OCI-LY7 (cell line): Measurements from ENCODE around the gene KANSL1. TPM values are rescaled to one million over a fixed set of nuclear protein-coding genes. Genes with fewer than 3 reads are reported as not detected.

Experiments
- BruUV-seq: library from RNA; stranded (reverse); fragments of 400-500 nt; replicated peaks from 2 replicates; lab custom pipeline; 2021; lab: Mats Ljungman, UMichigan
- CTCF ChIA-PET: fragments of 300-600 bp; sonication (Branson Sonifier 250); formaldehyde crosslinking; loops from one replicate; lab custom pipeline; 2022; ENCODE audit warnings: antibody characterized with exemption; ENCODE audit not compliant: unreplicated experiment; lab: Charles Lee
- POLR2A ChIA-PET: fragments of 300-600 bp; sonication (Branson Sonifier 250); formaldehyde crosslinking; loops from one replicate; lab custom pipeline; 2022; ENCODE audit warnings: antibody characterized with exemption; lab: Charles Lee
- DNase-seq: peaks from one replicate; pipeline ENCODE4 v3.0.0-alpha.2; 2015; ENCODE audit warnings: low spot score
- H2AFZ ChIP-seq: fragments of 200-600 bp; sonication (generic), shearing (Covaris generic); 2 replicates; pipeline ENCODE4 v1.6.1; 2014; ENCODE audit warnings: mild to moderate bottlenecking, antibody characterized with exemption, low read length, moderate library complexity
- H3K27ac ChIP-seq: fragments of 200-600 bp; sonication (generic); 2 replicates; pipeline ENCODE4 v1.5.1; 2014; ENCODE audit warnings: mixed run types, low read depth, mild to moderate bottlenecking, moderate library complexity, low read length, inconsistent platforms; ENCODE audit not compliant: poor library complexity, severe bottlenecking
- H3K36me3 ChIP-seq: fragments of 200-600 bp; sonication (generic); 2 replicates; pipeline ENCODE4 v1.6.1; 2014; ENCODE audit warnings: mild to moderate bottlenecking, antibody characterized with exemption, low read length, moderate library complexity, mixed read lengths; ENCODE audit not compliant: insufficient read depth
- H3K4me1 ChIP-seq: fragments of 200-600 bp; sonication (generic); 2 replicates; pipeline ENCODE4 v1.5.1; 2014; ENCODE audit warnings: mild to moderate bottlenecking, low read length; ENCODE audit not compliant: insufficient read depth, poor library complexity, severe bottlenecking
- H3K4me2 ChIP-seq: fragments of 200-600 bp; sonication (generic); 2 replicates; pipeline ENCODE4 v1.6.1; 2014; ENCODE audit warnings: mild to moderate bottlenecking, low read length
- H3K4me3 ChIP-seq: fragments of 200-600 bp; sonication (generic); 2 replicates; pipeline ENCODE4 v1.5.1; 2014; ENCODE audit warnings: mild to moderate bottlenecking, low read depth, low read length; ENCODE audit not compliant: poor library complexity, severe bottlenecking
- H3K79me2 ChIP-seq: fragments of 200-600 bp; sonication (generic); 2 replicates; pipeline ENCODE4 v1.6.1; 2016; ENCODE audit warnings: low read depth, mild to moderate bottlenecking, low read length, moderate library complexity, mixed read lengths; ENCODE audit not compliant: insufficient read depth
- H3K9me2 ChIP-seq: fragments of 200-600 bp; sonication (generic); 2 replicates; pipeline ENCODE4 v1.6.1; 2016; ENCODE audit warnings: mild to moderate bottlenecking, low read length, mixed read lengths; ENCODE audit not compliant: insufficient read depth
- H3K9me3 ChIP-seq: fragments of 200-600 bp; sonication (generic); 2 replicates; pipeline ENCODE4 v1.6.1; 2014; ENCODE audit warnings: mild to moderate bottlenecking, mixed run types, low read length, mixed read lengths
- H4K20me1 ChIP-seq: fragments of 200-600 bp; sonication (generic); 2 replicates; pipeline ENCODE4 v1.6.1; 2014; ENCODE audit warnings: mild to moderate bottlenecking, antibody characterized with exemption, low read length, moderate library complexity, mixed read lengths; ENCODE audit not compliant: insufficient read depth
- EZH2phosphoT487 ChIP-seq: fragments of 200-600 bp; sonication (generic); IDR thresholded peaks from 2 replicates; pipeline ENCODE4 v1.6.1; 2018; ENCODE audit warnings: low read depth, borderline replicate concordance, mild to moderate bottlenecking, mixed run types, antibody characterized with exemption, low read length, moderate library complexity, mixed read lengths
- intact Hi-C: fragments of 100-400 bp; cut with micrococcal nuclease; formaldehyde crosslinking; loops from one replicate; pipeline ENCODE4 v1.10.0; 2022; ENCODE audit not compliant: unreplicated experiment
- total RNA-seq, 2 experiments: library from RNA; depleted of rRNA in 1 of 2; stranded (reverse); fragments of >200 nt in 1 of 2; shearing (Covaris generic) in 1 of 2; gene quantifications; 2 replicates each; pipeline ENCODE4 v1.2.3, GENCODE V29; 2014 to 2022
- TF ChIP-seq, protein P1 (sequence below): fragments of 200-600 bp; sonication (generic); conservative IDR thresholded peaks from 2 replicates; pipeline ENCODE4 v1.5.1; 2014; ENCODE audit warnings: mild to moderate bottlenecking, antibody characterized with exemption, low read length, moderate library complexity, mixed read lengths

The KANSL1 gene
- total RNA-seq, 2 experiments from 2014 or later, result 96.9 to 129 TPM

DNA sequence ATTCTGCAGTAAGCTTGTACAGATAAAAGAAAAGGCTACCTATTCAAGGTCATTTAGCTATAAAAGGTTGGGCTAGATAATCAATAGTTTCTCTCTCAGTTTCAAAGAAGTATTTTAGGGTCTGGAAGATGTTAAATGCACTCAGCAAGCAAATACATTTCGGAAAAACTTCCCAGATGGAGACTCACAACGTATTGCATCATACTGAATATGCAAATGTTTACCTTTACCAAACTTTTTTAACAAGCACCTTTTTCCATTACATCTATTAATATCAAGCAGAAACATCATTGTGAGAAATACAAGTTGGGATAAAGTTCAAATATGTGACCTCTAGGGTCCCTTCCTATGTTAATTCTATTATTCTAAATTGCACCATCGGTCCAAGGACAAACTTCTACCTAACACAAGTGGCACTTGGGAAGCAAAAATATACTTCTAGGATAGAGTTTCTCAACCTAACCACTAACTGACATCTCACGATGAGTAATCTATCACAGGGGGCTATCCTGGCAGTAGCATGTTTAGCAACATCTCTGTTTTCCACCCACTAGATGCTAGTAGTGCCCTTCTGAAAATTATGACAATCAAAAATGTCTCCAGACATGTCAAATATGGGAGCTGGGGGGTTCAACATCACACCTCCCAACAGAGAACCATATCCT is 14.5 kb downstream of the KANSL1 start:
- Histone ChIP-seq H3K4me2 (peak overlapping the region; percentile 1), H4K20me1 (peaks cover 64% of the 10 kb centered on the region), H3K4me3 (no peak overlapping the region), H3K27ac (no peak overlapping the region), H3K36me3 (peaks cover 43% of the 10 kb centered on the region), H3K9me3 (no peaks in the 10 kb centered on the region), H2AFZ (no peak overlapping the region), H3K9me2 (no peaks in the 10 kb centered on the region), H3K4me1 (peaks cover 36% of the 10 kb centered on the region), H3K79me2 (peaks cover 100% of the 10 kb centered on the region)
- POLR2A ChIA-PET, result interaction anchor here (0.6 to 1.3 kb wide), 10 partner anchors 9 to 122 kb away, joined by 3 to 7 read pairs (median 3); no protein-coding TSS in a partner anchor
- intact Hi-C loops, result no loop called here
- CTCF ChIA-PET, result no interaction called here
- BruUV-seq, result TSS peak; percentile 3
- no peak for DNase-seq
- TF ChIP-seq, protein P1, sequence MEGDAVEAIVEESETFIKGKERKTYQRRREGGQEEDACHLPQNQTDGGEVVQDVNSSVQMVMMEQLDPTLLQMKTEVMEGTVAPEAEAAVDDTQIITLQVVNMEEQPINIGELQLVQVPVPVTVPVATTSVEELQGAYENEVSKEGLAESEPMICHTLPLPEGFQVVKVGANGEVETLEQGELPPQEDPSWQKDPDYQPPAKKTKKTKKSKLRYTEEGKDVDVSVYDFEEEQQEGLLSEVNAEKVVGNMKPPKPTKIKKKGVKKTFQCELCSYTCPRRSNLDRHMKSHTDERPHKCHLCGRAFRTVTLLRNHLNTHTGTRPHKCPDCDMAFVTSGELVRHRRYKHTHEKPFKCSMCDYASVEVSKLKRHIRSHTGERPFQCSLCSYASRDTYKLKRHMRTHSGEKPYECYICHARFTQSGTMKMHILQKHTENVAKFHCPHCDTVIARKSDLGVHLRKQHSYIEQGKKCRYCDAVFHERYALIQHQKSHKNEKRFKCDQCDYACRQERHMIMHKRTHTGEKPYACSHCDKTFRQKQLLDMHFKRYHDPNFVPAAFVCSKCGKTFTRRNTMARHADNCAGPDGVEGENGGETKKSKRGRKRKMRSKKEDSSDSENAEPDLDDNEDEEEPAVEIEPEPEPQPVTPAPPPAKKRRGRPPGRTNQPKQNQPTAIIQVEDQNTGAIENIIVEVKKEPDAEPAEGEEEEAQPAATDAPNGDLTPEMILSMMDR, result no peak
- no peak for TF ChIP-seq EZH2phosphoT487

DNA sequence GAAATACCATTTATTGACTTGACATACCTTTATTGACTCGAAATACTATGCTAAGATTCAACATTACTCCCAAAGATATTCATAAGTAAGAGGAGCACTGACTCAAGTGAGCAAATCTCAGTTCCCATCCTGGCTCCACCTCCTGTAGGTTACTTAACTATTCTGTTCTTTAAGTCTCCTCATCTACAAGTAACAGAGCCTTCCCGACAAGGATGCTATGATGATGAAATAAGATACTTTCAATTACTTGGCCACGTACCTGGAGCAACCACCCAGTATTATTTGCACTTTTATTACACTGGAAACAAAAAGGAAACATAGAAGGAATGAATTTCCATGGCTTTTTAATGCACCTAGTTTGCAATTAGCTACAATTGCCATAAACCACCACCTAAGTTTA is 16.3 kb downstream of the KANSL1 start:
- no peak overlapping the region for H3K4me3 ChIP-seq
- H3K4me1 ChIP-seq, result peaks cover 35% of the 10 kb centered on the region
- no peak overlapping the region for H3K4me2 ChIP-seq
- CTCF ChIA-PET, result no interaction called here
- H3K36me3 ChIP-seq, result peaks cover 38% of the 10 kb centered on the region
- H4K20me1 ChIP-seq, result peaks cover 56% of the 10 kb centered on the region
- H3K9me2 ChIP-seq, result no peaks in the 10 kb centered on the region
- no peak overlapping the region for H3K27ac ChIP-seq
- intact Hi-C loops, result no loop called here
- TF ChIP-seq, protein P1, result no peak
- no peak for TF ChIP-seq EZH2phosphoT487
- H3K79me2 ChIP-seq, result peaks cover 100% of the 10 kb centered on the region
- no peaks in the 10 kb centered on the region for H3K9me3 ChIP-seq
- no peak for DNase-seq
- POLR2A ChIA-PET, result interaction anchor here (2.2 kb wide), 1 partner anchor 20 kb away, joined by 5 read pairs; no protein-coding TSS in a partner anchor
- BruUV-seq, result no TSS peak
- no peak overlapping the region for H2AFZ ChIP-seq

DNA sequence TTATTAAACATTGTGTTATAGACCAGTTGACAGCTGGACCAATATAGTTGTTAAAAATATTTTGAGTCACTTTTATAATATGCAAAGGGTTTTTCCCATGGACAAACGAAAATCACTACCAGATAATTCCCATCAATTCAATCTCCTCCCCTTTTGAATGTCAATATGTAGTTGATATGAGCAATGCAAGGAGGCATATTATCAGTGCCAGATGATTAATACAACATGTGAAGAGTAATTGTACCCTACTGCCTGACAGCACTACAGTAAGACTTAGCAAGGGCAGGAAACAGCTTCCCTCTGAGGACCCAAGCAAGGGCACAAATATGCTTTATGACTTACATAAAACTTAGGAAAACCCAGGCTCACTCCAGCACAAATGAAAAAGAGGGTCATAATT is 17.3 kb downstream of the KANSL1 start:
- Histone ChIP-seq H3K79me2 (peaks cover 100% of the 10 kb centered on the region), H3K36me3 (peaks cover 44% of the 10 kb centered on the region), H3K9me3 (no peaks in the 10 kb centered on the region), H2AFZ (no peak overlapping the region), H3K9me2 (no peaks in the 10 kb centered on the region), H3K27ac (no peak overlapping the region), H4K20me1 (peaks cover 47% of the 10 kb centered on the region), H3K4me1 (peaks cover 35% of the 10 kb centered on the region), H3K4me3 (no peak overlapping the region), H3K4me2 (no peak overlapping the region)
- TF ChIP-seq, protein P1, result no peak
- TF ChIP-seq EZH2phosphoT487, result no peak
- CTCF ChIA-PET, result no interaction called here
- DNase-seq, result no peak
- BruUV-seq, result no TSS peak
- intact Hi-C loops, result no loop called here
- POLR2A ChIA-PET, result interaction anchor here (0.7 to 2.2 kb wide), 4 partner anchors 13 to 84 kb away, joined by 3 to 5 read pairs (median 4); no protein-coding TSS in a partner anchor
